Activated CD4-positive, alpha-beta T cell treated with anti-CD3 and anti-CD28 coated beads for 1 hour (primary cell): ENCODE results near the gene ZNF582.
A peak's percentile ranks its signal among the peaks of the same experiment; 100 is the strongest.
"Not testable (repeated sequence)": the region's sequence is repeated elsewhere in the genome, so short reads cannot be mapped to it uniquely, and the experiment has no call there.

Source experiments
- DNase-seq: peaks from one replicate; pipeline ENCODE4 v3.0.0-alpha.2; 2020

The ZNF582 gene

GRCh38 chr19:56350416-56351045 is 42.8 kb downstream of the ZNF582 start:
- peak; percentile 14 for DNase-seq

- DNase-seq: no peak
Measured at GRCh38 chr19:56348289-56348877, 45.0 kb downstream of the ZNF582 start.

- DNase-seq: no peak
Measured at GRCh38 chr19:56347163-56347778, 46.1 kb downstream of the ZNF582 start.

- no peak for DNase-seq
Measured at GRCh38 chr19:56341948-56342347, 51.4 kb downstream of the ZNF582 start.

- DNase-seq: not testable (repeated sequence)
Measured at GRCh38 chr19:56339031-56339430, 54.3 kb downstream of the ZNF582 start.

- not testable (repeated sequence) for DNase-seq
Measured at GRCh38 chr19:56337077-56337476, 56.3 kb downstream of the ZNF582 start.

- DNase-seq: not testable (repeated sequence)
Measured at GRCh38 chr19:56335371-56335770, 58.0 kb downstream of the ZNF582 start.

GRCh38 chr19:56333506-56333905 is 59.8 kb downstream of the ZNF582 start:
- no peak for DNase-seq
